ENCODE results near the gene TCP11L1.
A peak's percentile ranks its signal among the peaks of the same experiment; 100 is the strongest.
"Not testable (repeated sequence)": the region's sequence is repeated elsewhere in the genome, so short reads cannot be mapped to it uniquely, and the experiment has no call there.

TCP11L1 gene

GRCh38 chr11:33039274-33040032 is at the start of gene TCP11L1:
Gene TCP11L1 (plus strand): TSS chr11:33039572. CDS start chr11:33043774, 4,202 bp downstream.
- peak; percentile 79 for DNase-seq

- no peak for DNase-seq
Measured at GRCh38 chr11:32990481-32990880, 48.9 kb upstream of the TCP11L1 start.

GRCh38 chr11:32991427-32991826 is 47.9 kb upstream of the TCP11L1 start:
- DNase-seq, result no peak

GRCh38 chr11:32991898-32992297 is 47.5 kb upstream of the TCP11L1 start:
- DNase-seq, result no peak

GRCh38 chr11:33000181-33000580 is 39.2 kb upstream of the TCP11L1 start:
- no peak for DNase-seq

GRCh38 chr11:33001281-33001680 is 38.1 kb upstream of the TCP11L1 start:
- no peak for DNase-seq

GRCh38 chr11:33001751-33002542 is 37.4 kb upstream of the TCP11L1 start:
- DNase-seq, result no peak

GRCh38 chr11:33005175-33005574 is 34.2 kb upstream of the TCP11L1 start:
- no peak for DNase-seq

- DNase-seq, result no peak
Measured at GRCh38 chr11:33006010-33006409, 33.4 kb upstream of the TCP11L1 start.

- DNase-seq, result no peak
Measured at GRCh38 chr11:33013755-33014154, 25.6 kb upstream of the TCP11L1 start.

GRCh38 chr11:33015621-33016551 is 23.5 kb upstream of the TCP11L1 start, which contains the start of gene DEPDC7:
Gene DEPDC7 (plus strand): TSS chr11:33015878. CDS start chr11:33015956, 78 bp downstream.
- DNase-seq, result peak; percentile 87

- DNase-seq, result no peak
Measured at GRCh38 chr11:33016654-33017053, 22.7 kb upstream of the TCP11L1 start.

- DNase-seq, result no peak
Measured at GRCh38 chr11:33017478-33017877, 21.9 kb upstream of the TCP11L1 start.

GRCh38 chr11:33017965-33018364 is 21.4 kb upstream of the TCP11L1 start:
- no peak for DNase-seq

- DNase-seq, result no peak
Measured at GRCh38 chr11:33018840-33019239, 20.5 kb upstream of the TCP11L1 start.

GRCh38 chr11:33021501-33021900 is 17.9 kb upstream of the TCP11L1 start:
- no peak for DNase-seq

- no peak for DNase-seq
Measured at GRCh38 chr11:33021937-33022336, 17.4 kb upstream of the TCP11L1 start.

GRCh38 chr11:33025339-33025722 is 14.0 kb upstream of the TCP11L1 start:
- no peak for DNase-seq

- DNase-seq, result no peak
Measured at GRCh38 chr11:33027233-33027632, 12.1 kb upstream of the TCP11L1 start.

GRCh38 chr11:33027846-33028536 is 11.4 kb upstream of the TCP11L1 start:
- DNase-seq, result no peak

GRCh38 chr11:33028537-33028914 is 10.8 kb upstream of the TCP11L1 start:
- DNase-seq, result no peak

- DNase-seq, result not testable (repeated sequence)
Measured at GRCh38 chr11:33029218-33029617, 10.2 kb upstream of the TCP11L1 start.
